ENCODE results near the gene OR5H15. TPM values are rescaled to one million over a fixed set of nuclear protein-coding genes. Genes with fewer than 3 reads are reported as not detected.
"Not testable (repeated sequence)": the region's sequence is repeated elsewhere in the genome, so short reads cannot be mapped to it uniquely, and the experiment has no call there.

The OR5H15 gene
- total RNA-seq, 2 donors from 2014 or later, result not detected

DNA sequence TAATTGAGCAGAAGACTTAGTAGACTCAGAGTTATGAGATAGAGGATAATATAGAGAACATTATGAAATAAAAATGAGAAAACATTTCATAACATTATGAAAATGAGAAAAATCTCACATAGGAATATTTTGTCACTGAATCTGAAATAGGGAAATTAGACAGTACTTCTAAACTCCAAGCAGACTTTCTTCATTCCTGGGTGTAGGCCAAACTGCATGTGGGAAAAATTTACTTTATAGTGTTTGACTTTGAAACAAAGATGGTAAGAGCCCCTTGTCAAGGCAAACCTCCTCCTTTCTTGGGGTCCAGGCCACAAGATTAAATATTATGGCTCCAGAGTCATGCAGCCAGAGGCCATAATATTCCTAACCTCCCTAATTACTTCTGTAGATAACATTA is 26.0 kb upstream of the OR5H15 start:
- Histone ChIP-seq H3K4me3 (ENCODE audit: low read length) (no peak overlapping the region), H3K36me3 (ENCODE audit: control insufficient read depth, insufficient read depth, low read length) (no peaks in the 10 kb centered on the region), H3K27me3 (ENCODE audit: control insufficient read depth, insufficient read depth, low read length, poor library complexity, severe bottlenecking) (no peaks in the 10 kb centered on the region), H3K9me3 (ENCODE audit: control insufficient read depth, low read length) (no peaks in the 10 kb centered on the region), H3K4me1 (ENCODE audit: control insufficient read depth, insufficient read depth, low read length) (no peaks in the 10 kb centered on the region), H3K9ac (ENCODE audit: extremely low read depth, low read length, poor library complexity, severe bottlenecking) (no peak overlapping the region), H3K27ac (ENCODE audit: low read depth, low read length) (no peak overlapping the region)
- Mint-ChIP-seq H3K27ac (no peak overlapping the region), H3K4me3 (no peak overlapping the region), H3K4me1 (peaks cover 8% of the 10 kb centered on the region), H3K9me3 (no peaks in the 10 kb centered on the region), H3K36me3 (ENCODE audit: low read depth) (no peaks in the 10 kb centered on the region), H3K27me3 (ENCODE audit: insufficient read depth) (no peaks in the 10 kb centered on the region)
- no peak for TF ChIP-seq CTCF (conservative IDR thresholded peaks at IDR 0.05)
- DNase-seq, result no peak

GRCh38 chr3:98147179-98147578 is 19.3 kb upstream of the OR5H15 start, which contains the start of gene OR5H14:
Gene OR5H14, plus strand, starts transcription at chr3:98147479. Its CDS starts 1,907 bp downstream, at chr3:98149386.
- no peak for TF ChIP-seq CTCF (conservative IDR thresholded peaks at IDR 0.05)
- WGBS, 2 experiments (ENCODE audit: insufficient coverage in 1 of 2, insufficient read length in 1 of 2), result 82% methylated on average over 1 of the region's 1 CpG; no CpG with 5 or more reads in 1 of the 2 experiments
- Mint-ChIP-seq H3K4me1 (no peaks in the 10 kb centered on the region), H3K27ac (no peak within 1 kb of the TSS), H3K36me3 (ENCODE audit: low read depth) (no peaks in the 10 kb centered on the region), H3K9me3 (peaks cover 3% of the 10 kb centered on the region), H3K4me3 (no peak within 1 kb of the TSS), H3K27me3 (ENCODE audit: insufficient read depth) (no peaks in the 10 kb centered on the region)
- Histone ChIP-seq H3K9me3 (ENCODE audit: control insufficient read depth, low read length) (no peaks in the 10 kb centered on the region), H3K36me3 (ENCODE audit: control insufficient read depth, insufficient read depth, low read length) (no peaks in the 10 kb centered on the region), H3K4me3 (ENCODE audit: low read length) (no peak within 1 kb of the TSS), H3K27me3 (ENCODE audit: control insufficient read depth, insufficient read depth, low read length, poor library complexity, severe bottlenecking) (no peaks in the 10 kb centered on the region), H3K4me1 (ENCODE audit: control insufficient read depth, insufficient read depth, low read length) (no peaks in the 10 kb centered on the region), H3K27ac (ENCODE audit: low read depth, low read length) (no peak within 1 kb of the TSS), H3K9ac (ENCODE audit: extremely low read depth, low read length, poor library complexity, severe bottlenecking) (no peak within 1 kb of the TSS)
- no peak for DNase-seq

DNA sequence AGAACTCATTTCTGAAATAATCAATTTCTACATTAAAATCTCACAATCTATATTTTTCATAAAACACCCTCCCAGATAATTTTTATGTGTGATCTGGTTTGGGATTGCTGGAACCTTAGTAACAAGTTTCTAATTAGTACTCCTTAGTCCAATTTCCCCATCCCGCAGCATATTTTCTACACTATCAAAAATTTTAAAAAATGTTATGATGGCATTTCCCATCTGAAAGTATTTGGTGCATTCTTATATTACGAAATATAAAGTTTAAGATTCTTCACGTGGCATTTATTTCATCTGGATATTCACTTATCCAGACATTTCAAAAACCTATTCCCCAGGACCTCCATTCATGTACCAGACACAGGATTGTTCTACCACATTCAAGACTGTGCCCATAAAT is 17.7 kb upstream of the OR5H15 start:
- Histone ChIP-seq H3K36me3 (ENCODE audit: control insufficient read depth, insufficient read depth, low read length) (no peaks in the 10 kb centered on the region), H3K4me1 (ENCODE audit: control insufficient read depth, insufficient read depth, low read length) (no peaks in the 10 kb centered on the region), H3K4me3 (ENCODE audit: low read length) (no peak overlapping the region), H3K9me3 (ENCODE audit: control insufficient read depth, low read length) (no peaks in the 10 kb centered on the region), H3K27me3 (ENCODE audit: control insufficient read depth, insufficient read depth, low read length, poor library complexity, severe bottlenecking) (no peaks in the 10 kb centered on the region), H3K9ac (ENCODE audit: extremely low read depth, low read length, poor library complexity, severe bottlenecking) (no peak overlapping the region), H3K27ac (ENCODE audit: low read depth, low read length) (no peak overlapping the region)
- no peak for DNase-seq
- H3K4me1 Mint-ChIP-seq, result no peaks in the 10 kb centered on the region
- no peak overlapping the region for H3K4me3 Mint-ChIP-seq
- no peak overlapping the region for H3K27ac Mint-ChIP-seq
- no peaks in the 10 kb centered on the region for H3K36me3 Mint-ChIP-seq (ENCODE audit: low read depth)
- H3K27me3 Mint-ChIP-seq (ENCODE audit: insufficient read depth), result no peaks in the 10 kb centered on the region
- TF ChIP-seq CTCF (conservative IDR thresholded peaks at IDR 0.05), result no peak
- peaks cover 6% of the 10 kb centered on the region for H3K9me3 Mint-ChIP-seq
- 82% methylated on average over 1 of the region's 3 CpGs; no CpG with 5 or more reads in 1 of the 2 experiments for WGBS, 2 experiments (ENCODE audit: insufficient coverage in 1 of 2, insufficient read length in 1 of 2)

DNA sequence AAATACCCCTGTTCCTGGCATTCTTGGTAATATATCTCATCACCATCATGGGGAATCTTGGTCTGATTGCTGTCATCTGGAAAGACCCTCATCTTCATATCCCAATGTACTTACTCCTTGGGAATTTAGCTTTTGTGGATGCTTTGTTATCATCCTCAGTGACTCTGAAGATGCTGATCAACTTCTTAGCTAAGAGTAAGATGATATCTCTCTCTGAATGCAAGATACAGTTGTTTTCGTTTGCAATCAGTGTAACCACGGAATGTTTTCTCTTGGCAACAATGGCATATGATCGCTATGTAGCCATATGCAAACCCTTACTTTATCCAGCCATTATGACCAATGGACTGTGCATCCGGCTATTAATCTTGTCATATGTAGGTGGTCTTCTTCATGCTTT is 17.0 kb upstream of the OR5H15 start:
- H3K27ac ChIP-seq (ENCODE audit: low read depth, low read length); H3K4me1 ChIP-seq (ENCODE audit: control insufficient read depth, insufficient read depth, low read length); H3K36me3 ChIP-seq (ENCODE audit: control insufficient read depth, insufficient read depth, low read length); H3K27me3 Mint-ChIP-seq (ENCODE audit: insufficient read depth); DNase-seq; H3K9me3 ChIP-seq (ENCODE audit: control insufficient read depth, low read length); H3K4me1 Mint-ChIP-seq; H3K36me3 Mint-ChIP-seq (ENCODE audit: low read depth); H3K27ac Mint-ChIP-seq; H3K9me3 Mint-ChIP-seq; H3K27me3 ChIP-seq (ENCODE audit: control insufficient read depth, insufficient read depth, low read length, poor library complexity, severe bottlenecking); H3K4me3 Mint-ChIP-seq; H3K4me3 ChIP-seq (ENCODE audit: low read length); H3K9ac ChIP-seq (ENCODE audit: extremely low read depth, low read length, poor library complexity, severe bottlenecking): not testable (repeated sequence)
- WGBS, 2 experiments (ENCODE audit: insufficient coverage in 1 of 2, insufficient read length in 1 of 2), result 83 to 89% methylated on average over 2 to 4 of the region's 4 CpGs

Data from endodermal cell (in vitro differentiated cells).